HepG2 (cell line): Measurements from ENCODE around the gene C11orf24. TPM values are rescaled to one million over a fixed set of nuclear protein-coding genes. Genes with fewer than 3 reads are reported as not detected.
"Not testable (repeated sequence)": the region's sequence is repeated elsewhere in the genome, so short reads cannot be mapped to it uniquely, and the experiment has no call there.

ENCODE experiments used
- ATAC-seq: fragments of 200-7000 bp; cut with Tn5 transposase; 3 replicates; pipeline ENCODE4 v1.9.1; 2020; ENCODE audit warnings: mild to moderate bottlenecking, moderate library complexity
- BruUV-seq: library from RNA; stranded (reverse); fragments of 400-500 nt; replicated peaks from 2 replicates; lab custom pipeline; 2021; lab: Mats Ljungman, UMichigan
- CTCF ChIA-PET: fragments of 300-600 bp; formaldehyde crosslinking; extraction: SDS; loops from one replicate; lab custom pipeline; 2021; ENCODE audit warnings: low total read pairs, inconsistent platforms, low intra/inter-chr PET ratio; lab: Yijun Ruan, JAX
- POLR2A ChIA-PET: fragments of 350-600 bp; sonication (Branson Sonifier 250); formaldehyde crosslinking; loops from one replicate; lab custom pipeline; 2020; ENCODE audit warnings: antibody characterized with exemption, inconsistent platforms; lab: Yijun Ruan, JAX
- DNase-seq: peaks from one replicate; pipeline ENCODE4 v3.0.0-alpha.2; 2015; ENCODE audit warnings: low spot score
- FAIRE-seq: peaks from 3 replicates; lab custom pipeline; 2011; peaks lifted over from hg19 to GRCh38; lab: Jason Lieb, UNC
- H2AFZ ChIP-seq: one replicate; pipeline ENCODE4 v1.6.1; 2011; ENCODE audit warnings: low read length, inconsistent platforms
- H3K27ac ChIP-seq: fragments of 300-600 bp; 3 replicates; pipeline ENCODE4 v1.8.0; 2011; ENCODE audit warnings: mixed run types, mild to moderate bottlenecking, mixed read lengths, low read length, inconsistent platforms; ENCODE audit not compliant: insufficient read depth; ENCODE audit errors: extremely low read length
- H3K27me3 ChIP-seq, 2 experiments: fragments of 200-600 bp in 1 of 2; 2 replicates in 1 of 2; 3 replicates in 1 of 2; pipeline versions ENCODE4 v1.6.0 to v1.8.0; 2011; ENCODE audit warnings: low read length in 2 of 2, mild to moderate bottlenecking in 2 of 2, moderate library complexity in 2 of 2, inconsistent platforms in 1 of 2; ENCODE audit not compliant: insufficient read depth in 2 of 2, control insufficient read depth in 1 of 2
- H3K36me3 ChIP-seq, 2 experiments: fragments of 200-600 bp in 1 of 2; replicated peaks in 1 of 2; 2 replicates in 1 of 2; 3 replicates in 1 of 2; pipeline versions ENCODE4 v1.5.1 to v1.8.0; 2011; ENCODE audit warnings: low read length in 2 of 2, inconsistent platforms in 1 of 2; ENCODE audit not compliant: insufficient read depth in 2 of 2, control insufficient read depth in 1 of 2
- H3K4me1 ChIP-seq: 2 replicates; pipeline ENCODE4 v1.5.1; 2012; ENCODE audit warnings: low read length, inconsistent platforms; ENCODE audit not compliant: insufficient read depth
- H3K4me2 ChIP-seq: 2 replicates; pipeline ENCODE4 v1.6.0; 2011; ENCODE audit warnings: low read depth, low read length, inconsistent platforms
- H3K4me3 ChIP-seq, 3 experiments: fragments of 200-600 bp in 1 of 3; sonication (generic), shearing (Covaris generic) in 1 of 3; replicated peaks in 1 of 3; 2 replicates each; pipeline ENCODE4 v1.5.1; 2011 to 2016; ENCODE audit warnings: low read length in 3 of 3, inconsistent platforms in 2 of 3, low read depth in 2 of 3, mild to moderate bottlenecking in 2 of 3, control low read depth in 1 of 3, mixed read lengths in 1 of 3; ENCODE audit not compliant: insufficient read depth in 1 of 3
- H3K79me2 ChIP-seq: one replicate; pipeline ENCODE4 v1.6.1; 2011; ENCODE audit warnings: low read length, inconsistent platforms; ENCODE audit not compliant: insufficient read depth
- H3K9ac ChIP-seq: 2 replicates; pipeline ENCODE4 v1.6.0; 2011; ENCODE audit warnings: mild to moderate bottlenecking, low read depth, low read length, inconsistent platforms; ENCODE audit not compliant: insufficient read depth
- H3K9me3 ChIP-seq: 2 replicates; pipeline ENCODE4 v1.5.1; 2012; ENCODE audit warnings: mild to moderate bottlenecking, low read length
- H4K20me1 ChIP-seq: 2 replicates; pipeline ENCODE4 v1.6.0; 2011; ENCODE audit warnings: inconsistent platforms, mild to moderate bottlenecking, low read length, moderate library complexity; ENCODE audit not compliant: insufficient read depth
- ADNP ChIP-seq: sonication (generic); formaldehyde crosslinking; IDR thresholded peaks from 2 replicates; pipeline ENCODE4 v1.4.0; 2020; ENCODE audit warnings: missing genetic modification reagents
- ASH2L ChIP-seq: fragments of 300-600, 200-600 bp; sonication (generic); IDR thresholded peaks from 2 replicates; pipeline ENCODE4 v1.7.0; 2017; ENCODE audit warnings: low read depth, mild to moderate bottlenecking, moderate library complexity, mixed read lengths, low read length; ENCODE audit not compliant: insufficient read length
- FOXO1 ChIP-seq: sonication (generic); formaldehyde crosslinking; IDR thresholded peaks from 2 replicates; pipeline ENCODE4 v1.4.0; 2020; ENCODE audit warnings: missing genetic modification reagents
- HOMEZ ChIP-seq: IDR thresholded peaks from 2 replicates; pipeline ENCODE4 v1.6.1; 2016; ENCODE audit warnings: low read depth
- HOXD1 ChIP-seq: sonication (generic); formaldehyde crosslinking; IDR thresholded peaks from 2 replicates; pipeline ENCODE4 v1.5.0; 2020; ENCODE audit warnings: missing genetic modification reagents
- LCORL ChIP-seq, 2 experiments: fragments of 450-650 bp in 1 of 2; sonication (generic) in 1 of 2; formaldehyde crosslinking in 1 of 2; IDR thresholded peaks; 2 replicates each; pipeline versions ENCODE4 v1.5.0 to v1.6.1; 2017 to 2020; ENCODE audit warnings: antibody characterized with exemption in 1 of 2, missing genetic modification reagents in 1 of 2
- NR2F1 ChIP-seq, 2 experiments: fragments of 450-650 bp in 1 of 2; formaldehyde crosslinking in 1 of 2; IDR thresholded peaks; 2 replicates each; pipeline versions ENCODE4 v1.5.0 to v1.6.1; 2016 to 2020; ENCODE audit warnings: mild to moderate bottlenecking in 1 of 2, missing compliant biosample characterization in 1 of 2, missing genetic modification reagents in 1 of 2, moderate library complexity in 1 of 2
- RBM22 ChIP-seq: fragments of 200-400 bp; formaldehyde crosslinking; optimal IDR thresholded peaks from 2 replicates; pipeline ENCODE3; 2017; ENCODE audit warnings: mild to moderate bottlenecking, low read length, moderate library complexity
- RFX3 ChIP-seq: IDR thresholded peaks from 2 replicates; pipeline ENCODE4 v1.6.1; 2016; ENCODE audit warnings: missing biosample characterization, missing genetic modification reagents
- SNAI1 ChIP-seq: sonication (generic); formaldehyde crosslinking; IDR thresholded peaks from 2 replicates; pipeline ENCODE4 v1.5.0; 2020; ENCODE audit warnings: mild to moderate bottlenecking, missing genetic modification reagents, borderline replicate concordance
- SP140L ChIP-seq: sonication (generic); formaldehyde crosslinking; IDR thresholded peaks from 2 replicates; pipeline ENCODE4 v1.4.0; 2020; ENCODE audit warnings: missing genetic modification reagents, borderline replicate concordance
- TSC22D2 ChIP-seq: sonication (generic); formaldehyde crosslinking; IDR thresholded peaks from 2 replicates; pipeline ENCODE4 v1.5.1; 2020; ENCODE audit warnings: missing genetic modification reagents, mild to moderate bottlenecking, borderline replicate concordance
- ZFP37 ChIP-seq: sonication (generic); formaldehyde crosslinking; IDR thresholded peaks from 2 replicates; pipeline ENCODE4 v1.4.0; 2020; ENCODE audit warnings: missing genetic modification reagents, borderline replicate concordance
- ZNF180 ChIP-seq: sonication (generic); formaldehyde crosslinking; IDR thresholded peaks from 2 replicates; pipeline ENCODE4 v1.4.0; 2020; ENCODE audit warnings: low read depth, missing genetic modification reagents, borderline replicate concordance
- ZNF24 ChIP-seq: fragments of 450-650 bp; IDR thresholded peaks from 2 replicates; pipeline ENCODE4 v1.6.1; 2017; ENCODE audit warnings: antibody characterized with exemption, mild to moderate bottlenecking
- ZNF543 ChIP-seq: sonication (generic); formaldehyde crosslinking; IDR thresholded peaks from 2 replicates; pipeline ENCODE4 v1.4.0; 2020; ENCODE audit warnings: mild to moderate bottlenecking, missing genetic modification reagents
- ZNF563 ChIP-seq: sonication (generic); formaldehyde crosslinking; IDR thresholded peaks from 2 replicates; pipeline ENCODE4 v1.8.0; 2022; ENCODE audit warnings: mild to moderate bottlenecking, moderate library complexity, missing genetic modification reagents
- ZNF720 ChIP-seq: sonication (generic); formaldehyde crosslinking; IDR thresholded peaks from 2 replicates; pipeline ENCODE4 v1.4.0; 2020; ENCODE audit warnings: missing genetic modification reagents
- ZNF891 ChIP-seq: sonication (generic); formaldehyde crosslinking; IDR thresholded peaks from 2 replicates; pipeline ENCODE4 v1.5.0; 2020; ENCODE audit warnings: mild to moderate bottlenecking, missing genetic modification reagents
- WGBS: methylation state at CpG from one replicate; pipeline ENCODE4 v1.1.6; 2017; ENCODE audit warnings: low lambda C conversion rate; 5-methylcytosine and 5-hydroxymethylcytosine counted together
- in situ Hi-C: cut with HindIII; loops from 2 replicates; pipeline ENCODE4 v1.10.0; 2017; ENCODE audit warnings: low pct_unique_long_range_greater_than_20kb; ENCODE audit not compliant: extremely low pct_ligation_motif_present
- intact Hi-C: fragments of 100-400 bp; cut with micrococcal nuclease; formaldehyde crosslinking; loops from one replicate; pipeline ENCODE4 v1.10.0; 2022; ENCODE audit not compliant: unreplicated experiment
- polyA plus RNA-seq, 8 experiments: library from polyadenylated mRNA; depleted of rRNA in 3 of 8; stranded (reverse) in 7 of 8; unstranded in 1 of 8; fragments of >200 nt; fragmentation: Illumina TruSeq in 4 of 8; extraction: Trizol in 4 of 8; gene quantifications; 2 replicates each; pipeline versions ENCODE4 v1.2.1 to v1.2.3, GENCODE V29; 2011 to 2016; ENCODE audit warnings: low read depth in 4 of 8, missing spikeins in 1 of 8, mixed read lengths in 1 of 8; ENCODE audit not compliant: insufficient read depth in 1 of 8
- total RNA-seq, 5 experiments: library from RNA; depleted of rRNA; stranded (reverse); fragments of >200 nt; fragmentation: Illumina TruSeq; extraction: Trizol; gene quantifications; 2 replicates each; pipeline ENCODE4 v1.2.3, GENCODE V29; 2016; ENCODE audit warnings: low read depth in 1 of 5

C11orf24 gene
- total and polyA plus RNA-seq, 2 of the 13 experiments (the other 11 are each of a cell fraction or from before 2014, with no cell fraction given): 52.9 to 55.5 TPM

DNA sequence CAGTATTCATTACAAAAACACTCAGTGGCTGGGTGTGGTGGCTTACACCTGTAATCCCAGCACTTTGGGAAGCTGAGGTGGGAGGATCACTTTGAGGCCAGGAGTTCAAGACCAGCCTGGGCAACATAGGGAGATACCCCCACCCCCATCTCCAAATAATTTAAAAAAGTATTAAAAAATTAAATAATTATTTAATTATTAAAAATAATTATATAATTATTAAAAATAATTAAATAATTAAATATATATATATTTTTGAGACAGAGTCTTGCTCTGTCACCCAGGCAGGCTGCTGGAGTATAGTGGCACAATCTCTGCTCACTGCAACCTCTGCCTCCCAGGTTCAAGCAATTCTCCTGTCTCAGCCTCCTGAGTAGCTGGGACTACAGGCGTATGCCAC, 27.9 kb downstream of the C11orf24 start:
- 92% methylated on average over 1 of the region's 1 CpG for WGBS
- H2AFZ ChIP-seq, BruUV-seq, H3K27ac ChIP-seq, H4K20me1 ChIP-seq, H3K79me2 ChIP-seq, CTCF ChIA-PET, H3K4me1 ChIP-seq, ATAC-seq, H3K27me3 ChIP-seq, H3K9me3 ChIP-seq, H3K4me3 ChIP-seq, DNase-seq, intact Hi-C loops, in situ Hi-C loops, H3K9ac ChIP-seq, H3K36me3 ChIP-seq, POLR2A ChIA-PET, FAIRE-seq, H3K4me2 ChIP-seq: not testable (repeated sequence)

- TF ChIP-seq ZNF891 (CRISPR knock-in tag) (no peak), ZNF180 (CRISPR knock-in tag) (no peak), RBM22 (no peak), ZNF543 (no peak), SP140L (CRISPR knock-in tag) (no peak), HOMEZ (no peak), HOXD1 (CRISPR knock-in tag) (no peak), LCORL (IDR thresholded peaks at IDR 0.05) (no peak), LCORL (CRISPR knock-in tag; IDR thresholded peaks at IDR 0.05) (no peak), ZNF563 (CRISPR knock-in tag) (no peak), ZNF720 (no peak), ADNP (CRISPR knock-in tag) (no peak), ASH2L (no peak), FOXO1 (CRISPR knock-in tag) (no peak), ZFP37 (CRISPR knock-in tag) (no peak), RFX3 (CRISPR knock-in tag) (no peak), TSC22D2 (CRISPR knock-in tag) (no peak), ZNF24 (no peak), NR2F1 (CRISPR knock-in tag; IDR thresholded peaks at IDR 0.05) (no peak), SNAI1 (CRISPR knock-in tag) (no peak)
- Histone ChIP-seq H3K4me2 (no peak overlapping the region), H3K9ac (no peak overlapping the region), H3K27ac (no peak overlapping the region), H3K79me2 (no peaks in the 10 kb centered on the region), H3K27me3 (no peaks in the 10 kb centered on the region), H3K4me1 (no peaks in the 10 kb centered on the region), H2AFZ (no peak overlapping the region), H4K20me1 (no peaks in the 10 kb centered on the region), H3K36me3 (no peaks in the 10 kb centered on the region), H3K4me3 (no peak overlapping the region), H3K9me3 (no peaks in the 10 kb centered on the region)
- intact Hi-C loops: no loop called here
- no peak for DNase-seq
- ChIA-PET CTCF (no interaction called here), POLR2A (no interaction called here)
- BruUV-seq: no TSS peak
- no peak for ATAC-seq
- WGBS: 78% methylated on average over 2 of the region's 2 CpGs
- in situ Hi-C loops: no loop called here
- no peak for FAIRE-seq
Measured at GRCh38 chr11:68242616-68243015, 29.2 kb downstream of the C11orf24 start.
